Activated gamma-delta T cell treated with Interleukin-2 at 50 U/mL for 16 hours (primary cell): Measurements from ENCODE around the gene UHRF1.
"Not testable (repeated sequence)": the region's sequence is repeated elsewhere in the genome, so short reads cannot be mapped to it uniquely, and the experiment has no call there.

Source experiments
- DNase-seq: peaks from one replicate; pipeline ENCODE4 v3.0.0-alpha.2; 2020

UHRF1 gene

DNA sequence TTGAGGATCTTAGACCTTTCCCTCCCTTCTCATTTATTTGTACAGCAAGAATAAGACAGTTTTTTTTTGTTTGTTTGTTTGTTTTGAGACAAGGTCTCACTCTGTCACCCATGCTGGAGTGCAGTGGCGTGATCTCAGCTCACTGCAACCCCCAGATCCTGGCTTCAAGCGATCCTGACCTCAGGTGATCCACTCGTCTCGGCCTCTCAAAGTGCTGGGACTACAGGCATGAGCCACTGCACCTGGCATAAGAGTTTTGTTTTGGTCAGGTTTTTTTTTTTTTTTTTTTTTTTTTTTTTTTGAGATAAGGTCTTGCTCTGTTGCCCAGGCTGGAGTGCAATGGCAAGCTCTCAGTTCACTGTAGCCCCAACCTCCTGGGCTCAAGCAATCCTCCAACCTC lies 29.2 kb downstream of the UHRF1 start:
- not testable (repeated sequence) for DNase-seq

GRCh38 chr19:4939466-4939865 lies 30.2 kb downstream of the UHRF1 start:
- no peak for DNase-seq

DNA sequence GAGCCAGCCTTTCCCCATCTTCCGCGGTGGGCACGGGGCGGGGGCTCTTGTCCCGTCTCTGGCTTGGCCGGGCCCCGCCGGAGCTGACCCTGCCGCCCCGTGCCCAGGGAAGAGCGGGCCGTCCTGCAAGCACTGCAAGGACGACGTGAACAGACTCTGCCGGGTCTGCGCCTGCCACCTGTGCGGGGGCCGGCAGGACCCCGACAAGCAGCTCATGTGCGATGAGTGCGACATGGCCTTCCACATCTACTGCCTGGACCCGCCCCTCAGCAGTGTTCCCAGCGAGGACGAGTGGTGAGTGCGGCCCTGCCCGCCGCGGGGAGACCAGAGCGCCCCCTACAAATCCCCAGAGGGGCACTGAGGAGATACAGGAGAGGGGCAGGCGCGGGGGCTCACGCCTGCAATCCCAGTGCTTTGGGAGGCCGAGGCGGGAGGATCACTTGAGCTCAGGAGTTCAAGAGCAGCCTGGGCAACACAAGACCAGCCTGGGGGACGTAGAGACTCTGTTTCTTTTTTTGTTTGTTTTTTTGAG lies 32.4 kb downstream of the UHRF1 start:
- DNase-seq = not testable (repeated sequence)

- not testable (repeated sequence) for DNase-seq
Observed at GRCh38 chr19:4950650-4951049, 41.3 kb downstream of the UHRF1 start.

GRCh38 chr19:4951656-4952055 lies 42.4 kb downstream of the UHRF1 start:
- DNase-seq = no peak

DNA sequence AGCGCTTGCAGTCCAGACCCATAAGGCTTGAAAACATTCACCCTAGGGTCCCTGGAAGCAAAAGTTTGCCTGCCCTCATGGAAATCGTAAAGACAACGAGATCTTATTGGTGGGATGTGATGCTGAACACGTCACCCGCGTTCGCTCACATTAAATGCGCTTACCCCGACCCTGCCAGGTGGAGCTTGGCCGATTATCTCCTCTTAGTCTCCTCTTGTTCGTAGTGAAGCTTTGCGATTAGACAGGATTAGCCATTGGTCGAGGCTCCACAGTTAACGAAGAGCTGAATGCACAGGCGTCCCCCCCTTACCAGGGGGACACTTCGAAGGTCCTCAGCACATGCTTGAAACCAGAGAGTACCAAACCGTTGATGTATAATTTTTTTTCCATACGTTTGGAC lies 43.6 kb downstream of the UHRF1 start:
- no peak for DNase-seq

GRCh38 chr19:4954320-4955149 lies 45.2 kb downstream of the UHRF1 start:
- not testable (repeated sequence) for DNase-seq

- DNase-seq = no peak
Observed at GRCh38 chr19:4955274-4955673, 46.0 kb downstream of the UHRF1 start.

GRCh38 chr19:4957981-4958380 lies 48.7 kb downstream of the UHRF1 start:
- DNase-seq = no peak

GRCh38 chr19:4962085-4962619 lies 52.9 kb downstream of the UHRF1 start:
- DNase-seq = no peak

DNA sequence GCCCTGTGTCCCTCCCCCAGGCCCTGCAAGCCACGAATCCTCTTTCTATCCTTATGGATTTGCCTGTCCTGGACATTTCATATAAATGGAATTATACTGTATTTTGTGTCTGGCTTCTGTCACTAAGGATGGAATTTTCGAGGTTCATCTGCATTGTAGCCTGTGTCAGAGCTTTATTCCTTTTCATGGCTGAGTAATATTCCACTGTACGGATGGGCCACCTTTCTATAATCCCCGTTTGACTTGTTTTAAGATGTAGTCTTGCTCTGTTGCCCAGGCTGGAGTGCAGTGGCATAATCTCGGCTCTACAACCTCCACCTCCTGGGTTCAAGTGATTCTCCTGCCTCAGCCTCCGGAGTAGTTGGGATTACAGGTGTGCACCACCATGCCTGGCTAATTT lies 55.8 kb downstream of the UHRF1 start:
- no peak for DNase-seq

GRCh38 chr19:4966591-4966990 lies 57.3 kb downstream of the UHRF1 start:
- no peak for DNase-seq

- DNase-seq = no peak
Observed at GRCh38 chr19:4967738-4968461, 58.6 kb downstream of the UHRF1 start.

GRCh38 chr19:4968462-4969291 lies 59.4 kb downstream of the UHRF1 start, which contains the start of gene KDM4B:
Gene KDM4B (plus strand): TSS chr19:4969113. CDS start chr19:5032891, 63,778 bp downstream.
- peak; percentile 98 for DNase-seq

GRCh38 chr19:4969292-4969771 lies 60.0 kb downstream of the UHRF1 start:
- no peak for DNase-seq

GRCh38 chr19:4969772-4970531 lies 60.7 kb downstream of the UHRF1 start:
- DNase-seq = no peak

- no peak for DNase-seq
Observed at GRCh38 chr19:4970558-4971423, 61.5 kb downstream of the UHRF1 start.

GRCh38 chr19:4971424-4971793 lies 62.1 kb downstream of the UHRF1 start:
- no peak for DNase-seq

DNA sequence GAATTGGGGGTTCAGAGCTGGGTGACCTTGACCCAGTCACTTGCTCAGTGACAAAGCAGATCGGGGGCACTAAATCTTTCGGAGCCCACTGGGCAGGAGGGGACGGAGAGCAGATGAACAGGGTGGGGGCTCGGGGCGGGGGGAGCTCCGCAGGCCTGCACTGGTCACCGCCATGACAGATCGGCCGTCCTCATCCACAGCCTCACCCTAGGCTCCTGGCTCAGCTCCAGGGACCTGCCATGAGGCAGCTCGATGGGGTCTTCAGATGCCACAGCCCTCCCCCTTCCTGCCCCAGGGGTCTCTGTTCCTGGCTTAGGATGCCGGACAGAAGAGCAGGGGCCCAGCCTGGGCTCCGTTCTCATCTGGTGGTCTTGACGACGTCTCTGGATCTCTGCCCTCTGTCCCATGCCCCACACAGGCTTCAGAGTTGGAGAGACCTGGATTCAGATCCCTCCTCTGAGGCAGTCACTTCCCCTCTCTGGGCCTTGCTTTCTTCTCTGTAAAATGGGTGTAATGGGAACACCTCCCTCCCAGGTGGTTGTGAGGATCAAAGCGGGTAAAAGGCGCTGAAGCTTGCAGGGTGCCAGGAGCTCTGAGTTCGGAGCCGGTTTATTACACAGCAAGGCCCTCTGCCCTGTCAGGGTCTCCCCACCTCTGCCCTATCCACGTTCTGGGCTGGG lies 62.7 kb downstream of the UHRF1 start:
- DNase-seq = no peak
